HCT116 (cell line): ENCODE results near the gene NAMPT. TPM values are rescaled to one million over a fixed set of nuclear protein-coding genes. Genes with fewer than 3 reads are reported as not detected.

Experiments
- ATAC-seq: fragments of 200-7000 bp; cut with Tn5 transposase; 2 replicates; pipeline ENCODE4 v1.9.1; 2020; ENCODE audit warnings: mild to moderate bottlenecking, moderate library complexity
- BruUV-seq: library from RNA; stranded (reverse); fragments of 400-500 nt; replicated peaks from 2 replicates; lab custom pipeline; 2021; lab: Mats Ljungman, UMichigan
- CTCF ChIA-PET: fragments of 300-600 bp; sonication (Branson Sonifier 250); formaldehyde crosslinking; loops from one replicate; lab custom pipeline; 2021; ENCODE audit warnings: antibody characterized with exemption; lab: Charles Lee
- POLR2A ChIA-PET: fragments of 300-600, 350-600 bp; sonication (Branson Sonifier 250); formaldehyde crosslinking; loops from one replicate; lab custom pipeline; 2021; ENCODE audit warnings: antibody characterized with exemption; lab: Charles Lee
- RAD21 ChIA-PET, 2 experiments: fragments of 300-600 bp; sonication (Branson Sonifier 250); formaldehyde crosslinking; loops; one replicate each; lab custom pipeline; 2023; ENCODE audit warnings: low total read pairs in 2 of 2; ENCODE audit not compliant: uncharacterized antibody in 2 of 2, unreplicated experiment in 2 of 2, low non-redundant PET in 1 of 2; lab: Charles Lee
- DNase-seq: peaks from one replicate; pipeline ENCODE4 v3.0.0-alpha.2; 2010; ENCODE audit warnings: low read depth, low spot score
- H2AFZ ChIP-seq: fragments of 200-600 bp; shearing (Covaris generic), sonication (generic); 2 replicates; pipeline ENCODE4 v1.6.1; 2017; ENCODE audit warnings: low read depth, mixed run types, mixed read lengths, antibody characterized with exemption, low read length; ENCODE audit not compliant: poor library complexity, severe bottlenecking
- H3K27ac ChIP-seq: 2 replicates; pipeline ENCODE4 v1.5.1; 2012; ENCODE audit warnings: low read depth, low read length
- H3K27me3 ChIP-seq: fragments of 200-600 bp; sonication (generic); 2 replicates; pipeline ENCODE4 v1.6.1; 2016; ENCODE audit warnings: mixed run types, low read length, mixed read lengths; ENCODE audit not compliant: insufficient read depth
- H3K36me3 ChIP-seq, 2 experiments: fragments of 200-500 bp in 1 of 2; fragments of 200-600 bp in 1 of 2; sonication (Bioruptor generic) in 1 of 2; sonication (generic) in 1 of 2; 2 replicates each; pipeline versions ENCODE4 v1.5.1 to v1.6.1; 2014 to 2016; ENCODE audit warnings: low read length in 2 of 2, inconsistent platforms in 1 of 2, mixed read lengths in 1 of 2, mixed run types in 1 of 2; ENCODE audit not compliant: insufficient read depth in 2 of 2, control insufficient read depth in 1 of 2
- H3K4me1 ChIP-seq, 2 experiments: fragments of 200-600 bp in 1 of 2; sonication (generic) in 1 of 2; 2 replicates each; pipeline versions ENCODE4 v1.5.1 to v1.6.1; 2012 to 2017; ENCODE audit warnings: low read length in 2 of 2, inconsistent platforms in 1 of 2, mild to moderate bottlenecking in 1 of 2, mixed read lengths in 1 of 2, mixed run types in 1 of 2, moderate library complexity in 1 of 2; ENCODE audit not compliant: insufficient read depth in 2 of 2, control insufficient read depth in 1 of 2
- H3K4me2 ChIP-seq: fragments of 200-600 bp; sonication (generic); 2 replicates; pipeline ENCODE4 v1.6.1; 2017; ENCODE audit warnings: mixed run types, low read length, mixed read lengths
- H3K4me3 ChIP-seq, 2 experiments: fragments of 200-600 bp in 1 of 2; sonication (generic) in 1 of 2; replicated peaks in 1 of 2; 2 replicates each; pipeline ENCODE4 v1.5.1; 2011 to 2016; ENCODE audit warnings: low read length in 2 of 2, control low read depth in 1 of 2, low read depth in 1 of 2, mild to moderate bottlenecking in 1 of 2, mixed read lengths in 1 of 2, mixed run types in 1 of 2
- H3K79me2 ChIP-seq: fragments of 200-600 bp; sonication (generic); 2 replicates; pipeline ENCODE4 v1.6.1; 2017; ENCODE audit warnings: mild to moderate bottlenecking, mixed run types, low read length, moderate library complexity, mixed read lengths; ENCODE audit not compliant: insufficient read depth
- H3K9ac ChIP-seq: fragments of 200-600 bp; sonication (generic); 2 replicates; pipeline ENCODE4 v1.6.1; 2016; ENCODE audit warnings: low read length, mixed read lengths
- H3K9me2 ChIP-seq: fragments of 200-600 bp; sonication (generic), shearing (Covaris generic); 2 replicates; pipeline ENCODE4 v1.6.1; 2017; ENCODE audit warnings: mixed run types, mild to moderate bottlenecking, moderate library complexity; ENCODE audit not compliant: insufficient read depth
- H3K9me3 ChIP-seq, 2 experiments: fragments of 200-500 bp in 1 of 2; fragments of 200-600 bp in 1 of 2; sonication (Bioruptor generic) in 1 of 2; sonication (generic) in 1 of 2; 2 replicates each; pipeline ENCODE4 v1.6.1; 2014 to 2017; ENCODE audit warnings: low read length in 2 of 2, mixed read lengths in 2 of 2, inconsistent platforms in 1 of 2, low read depth in 1 of 2, mild to moderate bottlenecking in 1 of 2, mixed run types in 1 of 2, moderate library complexity in 1 of 2; ENCODE audit not compliant: control insufficient read depth in 1 of 2, insufficient read depth in 1 of 2
- H4K20me1 ChIP-seq: fragments of 200-600 bp; sonication (generic), shearing (Covaris generic); 2 replicates; pipeline ENCODE4 v1.6.1; 2017; ENCODE audit warnings: mixed run types, mild to moderate bottlenecking, moderate library complexity; ENCODE audit not compliant: insufficient read depth
- CBX3 ChIP-seq: IDR thresholded peaks from 2 replicates; pipeline ENCODE4 v1.6.1; 2012; ENCODE audit warnings: low read depth
- EZH2 ChIP-seq: fragments of 200-600 bp; sonication (generic); IDR thresholded peaks from 2 replicates; pipeline ENCODE4 v1.6.1; 2017; ENCODE audit warnings: antibody characterized with exemption, mixed run types
- EZH2phosphoT487 ChIP-seq: fragments of 200-600 bp; IDR thresholded peaks from 2 replicates; pipeline ENCODE4 v1.6.1; 2018; ENCODE audit warnings: antibody characterized with exemption, borderline replicate concordance
- FOSL1 ChIP-seq: IDR thresholded peaks from 2 replicates; pipeline ENCODE4 v1.6.1; 2012; ENCODE audit warnings: low read depth
- JUND ChIP-seq: IDR thresholded peaks from 2 replicates; pipeline ENCODE4 v1.6.1; 2012
- POLR2A ChIP-seq: IDR thresholded peaks from 2 replicates; pipeline ENCODE4 v1.7.0; 2011; ENCODE audit warnings: borderline replicate concordance; ENCODE audit not compliant: insufficient read depth, insufficient read length; ENCODE audit errors: extremely low read depth
- POLR2AphosphoS5 ChIP-seq: IDR thresholded peaks from 2 replicates; pipeline ENCODE4 v1.6.1; 2011; ENCODE audit warnings: mild to moderate bottlenecking, low read depth, low read length, moderate library complexity
- SIN3A ChIP-seq: IDR thresholded peaks from 2 replicates; pipeline ENCODE4 v1.6.1; 2012; ENCODE audit warnings: low read depth
- SRF ChIP-seq: IDR thresholded peaks from 2 replicates; pipeline ENCODE4 v1.6.1; 2012; ENCODE audit warnings: low read depth
- TCF7L2 ChIP-seq: IDR thresholded peaks from 2 replicates; pipeline ENCODE4 v1.7.0; 2011; ENCODE audit warnings: borderline replicate concordance, inconsistent platforms; ENCODE audit not compliant: insufficient read depth, insufficient read length; ENCODE audit errors: extremely low read depth
- YY1 ChIP-seq: IDR thresholded peaks from 2 replicates; pipeline ENCODE4 v1.6.1; 2011; ENCODE audit warnings: low read length, low read depth, moderate library complexity, mild to moderate bottlenecking; ENCODE audit not compliant: insufficient replicate concordance; ENCODE audit errors: extremely low read depth
- ZFX ChIP-seq: fragments of 450-650 bp; IDR thresholded peaks from 2 replicates; pipeline ENCODE4 v1.6.1; 2017
- ZNF274 ChIP-seq: fragments of 200-500 bp; sonication (Bioruptor generic); IDR thresholded peaks from 2 replicates; pipeline ENCODE4 v1.6.1; 2014; ENCODE audit warnings: mild to moderate bottlenecking, low read depth, low read length, inconsistent platforms
- intact Hi-C: fragments of 100-400 bp; cut with micrococcal nuclease; formaldehyde crosslinking; loops from 2 replicates; pipeline ENCODE4 v1.10.0; 2022
- total RNA-seq: library from RNA; stranded (reverse); gene quantifications from one replicate; pipeline ENCODE4 v1.2.1, GENCODE V29; 2021; ENCODE audit not compliant: unreplicated experiment
- TF ChIP-seq, protein P1 (sequence below): IDR thresholded peaks from 2 replicates; pipeline ENCODE4 v1.6.1; 2012
- TF ChIP-seq, protein P2 (sequence below), 3 experiments: fragments of 200-600 bp in 1 of 3; sonication (generic) in 1 of 3; IDR thresholded peaks in 2 of 3; conservative IDR thresholded peaks in 1 of 3; 2 replicates each; pipeline ENCODE4 v1.5.1; 2012 to 2017; ENCODE audit warnings: low read depth in 2 of 3, low read length in 2 of 3, antibody characterized with exemption in 1 of 3, borderline replicate concordance in 1 of 3, control low read depth in 1 of 3, mild to moderate bottlenecking in 1 of 3, mixed read lengths in 1 of 3, mixed run types in 1 of 3, moderate library complexity in 1 of 3; ENCODE audit not compliant: insufficient read depth in 1 of 3
- TF ChIP-seq, protein P3 (sequence below): IDR thresholded peaks from 2 replicates; pipeline ENCODE4 v1.6.1; 2011; ENCODE audit warnings: mild to moderate bottlenecking, low read length, moderate library complexity; ENCODE audit not compliant: insufficient replicate concordance; ENCODE audit errors: extremely low read depth
- TF ChIP-seq, protein P4 (sequence below): IDR thresholded peaks from 2 replicates; pipeline ENCODE4 v1.6.1; 2012; ENCODE audit warnings: low read depth

NAMPT gene
- total RNA-seq, 1 experiment from 2014 or later: 113 TPM

DNA sequence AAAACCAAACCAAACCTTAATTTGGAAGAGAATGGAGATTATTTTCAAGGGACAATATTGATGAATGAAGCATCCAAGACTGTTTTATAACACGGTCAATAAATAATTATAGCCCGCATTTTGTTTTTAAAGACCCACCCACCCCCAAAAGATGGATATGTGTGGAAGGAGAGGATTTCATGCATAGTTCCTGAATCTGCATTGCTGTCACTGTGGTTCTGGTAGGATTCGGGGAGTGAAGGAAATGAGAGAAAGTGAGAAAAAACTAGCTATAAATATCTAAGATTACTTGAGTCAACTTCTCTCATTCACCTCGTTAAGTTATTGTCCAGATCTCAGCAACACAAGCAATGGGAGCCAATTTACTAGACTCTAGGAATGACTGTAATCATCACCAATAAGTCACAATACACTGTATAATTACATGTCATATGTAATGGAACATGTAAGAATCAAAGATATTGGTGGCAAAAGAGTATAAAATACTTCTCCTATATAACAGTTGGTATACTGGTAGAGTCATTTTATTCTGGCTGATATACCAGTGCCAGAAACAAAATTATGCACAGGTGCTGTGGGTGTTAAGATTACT is 30.2 kb downstream of the NAMPT start:
- TF ChIP-seq EZH2phosphoT487 (no peak), CBX3 (no peak), TCF7L2 (no peak), POLR2A (no peak), YY1 (no peak), EZH2 (no peak), ZFX (no peak), POLR2AphosphoS5 (no peak), FOSL1 (no peak), JUND (no peak), SRF (no peak), SIN3A (no peak), ZNF274 (no peak)
- TF ChIP-seq, protein P1, sequence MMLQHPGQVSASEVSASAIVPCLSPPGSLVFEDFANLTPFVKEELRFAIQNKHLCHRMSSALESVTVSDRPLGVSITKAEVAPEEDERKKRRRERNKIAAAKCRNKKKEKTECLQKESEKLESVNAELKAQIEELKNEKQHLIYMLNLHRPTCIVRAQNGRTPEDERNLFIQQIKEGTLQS: no peak
- TF ChIP-seq, protein P2, sequence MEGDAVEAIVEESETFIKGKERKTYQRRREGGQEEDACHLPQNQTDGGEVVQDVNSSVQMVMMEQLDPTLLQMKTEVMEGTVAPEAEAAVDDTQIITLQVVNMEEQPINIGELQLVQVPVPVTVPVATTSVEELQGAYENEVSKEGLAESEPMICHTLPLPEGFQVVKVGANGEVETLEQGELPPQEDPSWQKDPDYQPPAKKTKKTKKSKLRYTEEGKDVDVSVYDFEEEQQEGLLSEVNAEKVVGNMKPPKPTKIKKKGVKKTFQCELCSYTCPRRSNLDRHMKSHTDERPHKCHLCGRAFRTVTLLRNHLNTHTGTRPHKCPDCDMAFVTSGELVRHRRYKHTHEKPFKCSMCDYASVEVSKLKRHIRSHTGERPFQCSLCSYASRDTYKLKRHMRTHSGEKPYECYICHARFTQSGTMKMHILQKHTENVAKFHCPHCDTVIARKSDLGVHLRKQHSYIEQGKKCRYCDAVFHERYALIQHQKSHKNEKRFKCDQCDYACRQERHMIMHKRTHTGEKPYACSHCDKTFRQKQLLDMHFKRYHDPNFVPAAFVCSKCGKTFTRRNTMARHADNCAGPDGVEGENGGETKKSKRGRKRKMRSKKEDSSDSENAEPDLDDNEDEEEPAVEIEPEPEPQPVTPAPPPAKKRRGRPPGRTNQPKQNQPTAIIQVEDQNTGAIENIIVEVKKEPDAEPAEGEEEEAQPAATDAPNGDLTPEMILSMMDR (IDR thresholded peaks at IDR 0.05 in 2 of 3, conservative IDR thresholded peaks at IDR 0.05 in 1 of 3; ENCODE audit: borderline replicate concordance in 1 of 3, insufficient read depth in 1 of 3, low read depth in 2 of 3, low read length in 2 of 3): no peak
- TF ChIP-seq, protein P3, sequence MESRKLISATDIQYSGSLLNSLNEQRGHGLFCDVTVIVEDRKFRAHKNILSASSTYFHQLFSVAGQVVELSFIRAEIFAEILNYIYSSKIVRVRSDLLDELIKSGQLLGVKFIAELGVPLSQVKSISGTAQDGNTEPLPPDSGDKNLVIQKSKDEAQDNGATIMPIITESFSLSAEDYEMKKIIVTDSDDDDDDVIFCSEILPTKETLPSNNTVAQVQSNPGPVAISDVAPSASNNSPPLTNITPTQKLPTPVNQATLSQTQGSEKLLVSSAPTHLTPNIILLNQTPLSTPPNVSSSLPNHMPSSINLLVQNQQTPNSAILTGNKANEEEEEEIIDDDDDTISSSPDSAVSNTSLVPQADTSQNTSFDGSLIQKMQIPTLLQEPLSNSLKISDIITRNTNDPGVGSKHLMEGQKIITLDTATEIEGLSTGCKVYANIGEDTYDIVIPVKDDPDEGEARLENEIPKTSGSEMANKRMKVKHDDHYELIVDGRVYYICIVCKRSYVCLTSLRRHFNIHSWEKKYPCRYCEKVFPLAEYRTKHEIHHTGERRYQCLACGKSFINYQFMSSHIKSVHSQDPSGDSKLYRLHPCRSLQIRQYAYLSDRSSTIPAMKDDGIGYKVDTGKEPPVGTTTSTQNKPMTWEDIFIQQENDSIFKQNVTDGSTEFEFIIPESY: no peak
- TF ChIP-seq, protein P4, sequence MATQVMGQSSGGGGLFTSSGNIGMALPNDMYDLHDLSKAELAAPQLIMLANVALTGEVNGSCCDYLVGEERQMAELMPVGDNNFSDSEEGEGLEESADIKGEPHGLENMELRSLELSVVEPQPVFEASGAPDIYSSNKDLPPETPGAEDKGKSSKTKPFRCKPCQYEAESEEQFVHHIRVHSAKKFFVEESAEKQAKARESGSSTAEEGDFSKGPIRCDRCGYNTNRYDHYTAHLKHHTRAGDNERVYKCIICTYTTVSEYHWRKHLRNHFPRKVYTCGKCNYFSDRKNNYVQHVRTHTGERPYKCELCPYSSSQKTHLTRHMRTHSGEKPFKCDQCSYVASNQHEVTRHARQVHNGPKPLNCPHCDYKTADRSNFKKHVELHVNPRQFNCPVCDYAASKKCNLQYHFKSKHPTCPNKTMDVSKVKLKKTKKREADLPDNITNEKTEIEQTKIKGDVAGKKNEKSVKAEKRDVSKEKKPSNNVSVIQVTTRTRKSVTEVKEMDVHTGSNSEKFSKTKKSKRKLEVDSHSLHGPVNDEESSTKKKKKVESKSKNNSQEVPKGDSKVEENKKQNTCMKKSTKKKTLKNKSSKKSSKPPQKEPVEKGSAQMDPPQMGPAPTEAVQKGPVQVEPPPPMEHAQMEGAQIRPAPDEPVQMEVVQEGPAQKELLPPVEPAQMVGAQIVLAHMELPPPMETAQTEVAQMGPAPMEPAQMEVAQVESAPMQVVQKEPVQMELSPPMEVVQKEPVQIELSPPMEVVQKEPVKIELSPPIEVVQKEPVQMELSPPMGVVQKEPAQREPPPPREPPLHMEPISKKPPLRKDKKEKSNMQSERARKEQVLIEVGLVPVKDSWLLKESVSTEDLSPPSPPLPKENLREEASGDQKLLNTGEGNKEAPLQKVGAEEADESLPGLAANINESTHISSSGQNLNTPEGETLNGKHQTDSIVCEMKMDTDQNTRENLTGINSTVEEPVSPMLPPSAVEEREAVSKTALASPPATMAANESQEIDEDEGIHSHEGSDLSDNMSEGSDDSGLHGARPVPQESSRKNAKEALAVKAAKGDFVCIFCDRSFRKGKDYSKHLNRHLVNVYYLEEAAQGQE: no peak
- TF ChIP-seq, all 23 proteins: peak for 0
- ChIA-PET RAD21 (no interaction called here), CTCF (no interaction called here), POLR2A (no interaction called here)
- H3K4me1 ChIP-seq: no peaks in the 10 kb centered on the region
- intact Hi-C loops: no loop called here
- H3K27me3 ChIP-seq: no peaks in the 10 kb centered on the region
- DNase-seq: no peak
- no peaks in the 10 kb centered on the region for H3K9me3 ChIP-seq
- H3K9me2 ChIP-seq: no peaks in the 10 kb centered on the region
- H3K9ac ChIP-seq: no peak overlapping the region
- BruUV-seq: no TSS peak
- H3K36me3 ChIP-seq: peaks cover 25 to 41% of the 10 kb centered on the region in 2 experiments; a peak in 3 of 4 replicates
- no peak for ATAC-seq
- no peak overlapping the region for H3K4me2 ChIP-seq
- no peak overlapping the region for H3K4me3 ChIP-seq
- no peaks in the 10 kb centered on the region for H4K20me1 ChIP-seq
- H2AFZ ChIP-seq: no peak overlapping the region
- H3K27ac ChIP-seq: no peak overlapping the region
- peaks cover 17% of the 10 kb centered on the region for H3K79me2 ChIP-seq
